ENCODE results near the gene PLA2G4D.
"Not testable (repeated sequence)": the region's sequence is repeated elsewhere in the genome, so short reads cannot be mapped to it uniquely, and the experiment has no call there.

The PLA2G4D gene

GRCh38 chr15:42093966-42094365, 396 bp downstream of the PLA2G4D start:
- Histone ChIP-seq H3K9me3 (ENCODE audit: control insufficient read depth, low read length) (no peaks in the 10 kb centered on the region), H3K27me3 (ENCODE audit: control insufficient read depth in 1 of 2, insufficient read depth in 1 of 2, low read length in 2 of 2) (peaks cover 28 to 83% of the 10 kb centered on the region in 2 experiments), H2AFZ (ENCODE audit: low read depth, low read length) (no peak overlapping the region), H4K8ac (ENCODE audit: low read length) (no peak overlapping the region), H2AK5ac (ENCODE audit: low read length, severe bottlenecking) (no peak overlapping the region), H3K9ac (ENCODE audit: low read length) (no peak overlapping the region), H2BK12ac (ENCODE audit: low read length in 2 of 2) (no peak overlapping the region), H4K91ac (ENCODE audit: low read length) (no peak overlapping the region), H3K36me3 (ENCODE audit: control insufficient read depth in 1 of 2, insufficient read depth in 2 of 2, low read depth in 1 of 2, low read length in 2 of 2) (no peaks in the 10 kb centered on the region), H3K18ac (ENCODE audit: low read depth in 1 of 2, low read length in 2 of 2) (no peak overlapping the region), H3K4ac (ENCODE audit: low read depth in 1 of 2, low read length in 2 of 2) (no peak overlapping the region), H3K79me1 (replicated peaks; ENCODE audit: low read length, poor library complexity, severe bottlenecking) (no peaks in the 10 kb centered on the region), H3K4me3 (ENCODE audit: insufficient read depth in 1 of 2, low read depth in 1 of 2, low read length in 2 of 2) (no peak overlapping the region), H3K23ac (ENCODE audit: low read length in 2 of 2) (no peak overlapping the region), H3K4me2 (ENCODE audit: low read length, poor library complexity, severe bottlenecking) (no peak overlapping the region), H2BK5ac (ENCODE audit: low read depth, low read length, poor library complexity, severe bottlenecking) (no peak overlapping the region), H3K4me1 (ENCODE audit: control insufficient read depth, insufficient read depth, low read depth, low read length) (no peaks in the 10 kb centered on the region), H3K27ac (ENCODE audit: low read length, poor library complexity, severe bottlenecking) (no peak overlapping the region), H2BK120ac (ENCODE audit: low read depth, low read length) (no peak overlapping the region), H3K14ac (ENCODE audit: low read length in 2 of 2) (no peak overlapping the region), H2BK15ac (ENCODE audit: low read depth, poor library complexity, severe bottlenecking) (no peak overlapping the region)
- no peak for DNase-seq
- WGBS: 91% methylated on average over 5 of the region's 7 CpGs

- WGBS: 74% methylated on average over 21 of the region's 21 CpGs
- Histone ChIP-seq H2BK12ac (ENCODE audit: low read length in 2 of 2) (no peak overlapping the region), H2BK120ac (ENCODE audit: low read depth, low read length) (no peak overlapping the region), H3K9me3 (ENCODE audit: control insufficient read depth, low read length) (no peaks in the 10 kb centered on the region), H3K9ac (ENCODE audit: low read length) (no peak overlapping the region), H3K4me1 (ENCODE audit: control insufficient read depth, insufficient read depth, low read depth, low read length) (no peaks in the 10 kb centered on the region), H3K4me2 (ENCODE audit: low read length, poor library complexity, severe bottlenecking) (no peak overlapping the region), H4K91ac (ENCODE audit: low read length) (no peak overlapping the region), H3K14ac (ENCODE audit: low read length in 2 of 2) (no peak overlapping the region), H3K36me3 (ENCODE audit: control insufficient read depth in 1 of 2, insufficient read depth in 2 of 2, low read depth in 1 of 2, low read length in 2 of 2) (no peaks in the 10 kb centered on the region), H2AK5ac (ENCODE audit: low read length, severe bottlenecking) (no peak overlapping the region), H3K4me3 (ENCODE audit: insufficient read depth in 1 of 2, low read depth in 1 of 2, low read length in 2 of 2) (no peak overlapping the region), H3K23ac (ENCODE audit: low read length in 2 of 2) (no peak overlapping the region), H3K79me1 (replicated peaks; ENCODE audit: low read length, poor library complexity, severe bottlenecking) (no peaks in the 10 kb centered on the region), H3K18ac (ENCODE audit: low read depth in 1 of 2, low read length in 2 of 2) (no peak overlapping the region), H3K4ac (ENCODE audit: low read depth in 1 of 2, low read length in 2 of 2) (no peak overlapping the region), H2BK15ac (ENCODE audit: low read depth, poor library complexity, severe bottlenecking) (no peak overlapping the region), H4K8ac (ENCODE audit: low read length) (no peak overlapping the region), H3K27me3 (ENCODE audit: control insufficient read depth in 1 of 2, insufficient read depth in 1 of 2, low read length in 2 of 2) (peaks cover 37 to 86% of the 10 kb centered on the region in 2 experiments), H3K27ac (ENCODE audit: low read length, poor library complexity, severe bottlenecking) (no peak overlapping the region), H2BK5ac (ENCODE audit: low read depth, low read length, poor library complexity, severe bottlenecking) (no peak overlapping the region), H2AFZ (ENCODE audit: low read depth, low read length) (no peak overlapping the region)
- DNase-seq: no peak
Observed at GRCh38 chr15:42092398-42093318, 1.7 kb downstream of the PLA2G4D start.

DNA sequence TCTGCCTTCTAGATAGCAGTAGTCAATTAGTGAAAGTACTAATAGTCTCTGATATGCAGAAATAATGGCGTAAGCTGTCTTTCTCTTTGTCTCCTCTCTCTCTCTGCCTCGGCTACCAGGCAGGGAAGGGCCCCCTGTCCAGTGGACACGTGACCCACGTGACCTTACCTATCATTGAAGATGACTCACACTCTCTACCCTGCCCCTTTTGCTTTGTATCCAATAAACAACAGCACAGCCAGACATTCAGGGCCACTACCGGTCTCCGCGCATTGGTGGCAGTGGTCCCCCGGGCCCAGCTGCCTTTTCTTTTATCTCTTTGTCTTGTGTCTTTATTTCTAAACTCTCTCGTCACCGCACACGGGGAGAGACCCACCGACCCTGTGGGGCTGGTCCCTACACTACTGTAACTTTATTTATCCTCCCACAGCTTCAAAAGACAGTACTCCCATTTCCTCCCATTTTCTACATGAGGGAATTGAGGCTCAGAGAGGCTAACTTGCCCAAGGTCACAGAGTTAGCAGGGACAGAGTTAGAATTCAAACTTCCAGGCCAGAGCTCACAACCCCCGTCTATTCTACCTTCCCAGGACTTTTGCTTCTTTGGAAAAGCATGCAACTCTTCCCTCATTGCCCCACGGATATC, 2.5 kb downstream of the PLA2G4D start:
- not testable (repeated sequence) for H2BK15ac ChIP-seq (ENCODE audit: low read depth, poor library complexity, severe bottlenecking); H4K91ac ChIP-seq (ENCODE audit: low read length); H3K9me3 ChIP-seq (ENCODE audit: control insufficient read depth, low read length); H3K14ac ChIP-seq (ENCODE audit: low read length in 2 of 2); DNase-seq; H3K27ac ChIP-seq (ENCODE audit: low read length, poor library complexity, severe bottlenecking); H3K79me1 ChIP-seq (replicated peaks; ENCODE audit: low read length, poor library complexity, severe bottlenecking); H3K36me3 ChIP-seq (ENCODE audit: control insufficient read depth in 1 of 2, insufficient read depth in 2 of 2, low read depth in 1 of 2, low read length in 2 of 2); H3K9ac ChIP-seq (ENCODE audit: low read length); H3K4ac ChIP-seq (ENCODE audit: low read depth in 1 of 2, low read length in 2 of 2); H2AK5ac ChIP-seq (ENCODE audit: low read length, severe bottlenecking); H2BK5ac ChIP-seq (ENCODE audit: low read depth, low read length, poor library complexity, severe bottlenecking); H2BK120ac ChIP-seq (ENCODE audit: low read depth, low read length); H3K4me3 ChIP-seq (ENCODE audit: insufficient read depth in 1 of 2, low read depth in 1 of 2, low read length in 2 of 2); H2BK12ac ChIP-seq (ENCODE audit: low read length in 2 of 2); H3K4me2 ChIP-seq (ENCODE audit: low read length, poor library complexity, severe bottlenecking); H2AFZ ChIP-seq (ENCODE audit: low read depth, low read length); H3K18ac ChIP-seq (ENCODE audit: low read depth in 1 of 2, low read length in 2 of 2); H4K8ac ChIP-seq (ENCODE audit: low read length); H3K4me1 ChIP-seq (ENCODE audit: control insufficient read depth, insufficient read depth, low read depth, low read length); H3K23ac ChIP-seq (ENCODE audit: low read length in 2 of 2)
- 54% methylated on average over 13 of the region's 14 CpGs for WGBS
- peaks cover 38 to 86% of the 10 kb centered on the region in 2 experiments for H3K27me3 ChIP-seq (ENCODE audit: control insufficient read depth in 1 of 2, insufficient read depth in 1 of 2, low read length in 2 of 2)

DNA sequence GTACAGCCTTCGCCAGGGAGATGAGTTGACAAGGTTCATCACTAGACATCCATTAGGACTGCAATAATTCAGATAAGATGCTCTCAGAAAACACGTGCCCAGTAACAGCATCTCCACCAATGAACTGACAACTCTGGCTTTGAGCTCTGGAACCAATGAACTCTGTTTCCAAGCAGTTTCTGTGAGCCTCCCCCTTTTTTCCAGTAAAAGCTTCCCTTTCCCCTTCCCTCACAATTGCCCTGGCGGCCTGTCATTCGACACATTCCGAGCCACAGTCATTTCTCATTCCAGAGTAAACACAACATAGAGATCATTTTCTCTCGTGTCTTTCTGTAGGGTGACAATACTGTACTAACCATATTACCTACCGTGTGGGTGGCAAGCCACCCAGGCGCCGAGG, 3.6 kb downstream of the PLA2G4D start:
- Histone ChIP-seq H2BK12ac (ENCODE audit: low read length in 2 of 2) (no peak overlapping the region), H3K4me3 (ENCODE audit: insufficient read depth in 1 of 2, low read depth in 1 of 2, low read length in 2 of 2) (no peak overlapping the region), H3K4me1 (ENCODE audit: control insufficient read depth, insufficient read depth, low read depth, low read length) (no peaks in the 10 kb centered on the region), H2AFZ (ENCODE audit: low read depth, low read length) (no peak overlapping the region), H3K4ac (ENCODE audit: low read depth in 1 of 2, low read length in 2 of 2) (no peak overlapping the region), H3K9me3 (ENCODE audit: control insufficient read depth, low read length) (no peaks in the 10 kb centered on the region), H3K79me1 (replicated peaks; ENCODE audit: low read length, poor library complexity, severe bottlenecking) (no peaks in the 10 kb centered on the region), H3K9ac (ENCODE audit: low read length) (no peak overlapping the region), H2BK15ac (ENCODE audit: low read depth, poor library complexity, severe bottlenecking) (no peak overlapping the region), H3K36me3 (ENCODE audit: control insufficient read depth in 1 of 2, insufficient read depth in 2 of 2, low read depth in 1 of 2, low read length in 2 of 2) (no peaks in the 10 kb centered on the region), H2BK5ac (ENCODE audit: low read depth, low read length, poor library complexity, severe bottlenecking) (no peak overlapping the region), H3K14ac (ENCODE audit: low read length in 2 of 2) (no peak overlapping the region), H2BK120ac (ENCODE audit: low read depth, low read length) (no peak overlapping the region), H3K23ac (ENCODE audit: low read length in 2 of 2) (no peak overlapping the region), H3K4me2 (ENCODE audit: low read length, poor library complexity, severe bottlenecking) (no peak overlapping the region), H3K18ac (ENCODE audit: low read depth in 1 of 2, low read length in 2 of 2) (no peak overlapping the region), H3K27me3 (ENCODE audit: control insufficient read depth in 1 of 2, insufficient read depth in 1 of 2, low read length in 2 of 2) (peaks cover 36 to 81% of the 10 kb centered on the region in 2 experiments), H3K27ac (ENCODE audit: low read length, poor library complexity, severe bottlenecking) (no peak overlapping the region), H2AK5ac (ENCODE audit: low read length, severe bottlenecking) (no peak overlapping the region), H4K8ac (ENCODE audit: low read length) (no peak overlapping the region), H4K91ac (ENCODE audit: low read length) (no peak overlapping the region)
- no peak for DNase-seq
- WGBS: 80% methylated on average over 7 of the region's 9 CpGs
